ENCODE measurements around the gene HSPH1.
"Not testable (repeated sequence)": the region's sequence is repeated elsewhere in the genome, so short reads cannot be mapped to it uniquely, and the experiment has no call there.

Gene HSPH1

DNA sequence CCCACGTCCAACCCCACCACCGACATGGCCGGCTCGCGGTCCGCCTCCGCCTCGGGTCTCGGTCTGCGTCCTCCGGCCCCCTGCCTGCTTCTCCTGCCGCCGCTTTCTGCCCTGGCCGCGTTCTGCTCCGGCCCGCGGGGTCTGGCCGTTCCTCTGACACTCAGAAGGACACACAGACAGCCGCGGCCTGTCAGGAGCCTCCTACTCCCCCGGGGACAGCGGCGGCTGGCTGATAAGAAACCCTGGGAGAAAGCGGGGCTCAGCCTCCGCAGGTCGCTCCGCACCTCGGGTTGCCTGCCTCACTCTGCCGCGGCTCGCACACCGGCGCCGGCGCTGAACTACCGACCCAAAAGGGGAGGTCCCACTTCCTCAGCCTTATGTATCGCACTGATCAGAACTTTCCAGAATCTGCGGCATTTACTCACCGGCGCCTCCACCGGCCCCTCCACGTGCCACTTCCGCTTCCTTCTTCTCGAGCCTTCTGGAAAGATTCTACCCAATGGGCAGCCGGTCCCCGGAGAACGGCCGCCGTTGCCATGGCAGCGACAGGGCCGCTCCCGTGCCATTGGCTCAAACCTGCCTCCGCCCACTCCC lies at the start of gene HSPH1:
Gene HSPH1, minus strand, starts transcription at position 348 of the 594 bp plus-strand sequence. Its CDS starts 322 bp downstream, at position 26.
- peak; percentile 87 for DNase-seq

DNA sequence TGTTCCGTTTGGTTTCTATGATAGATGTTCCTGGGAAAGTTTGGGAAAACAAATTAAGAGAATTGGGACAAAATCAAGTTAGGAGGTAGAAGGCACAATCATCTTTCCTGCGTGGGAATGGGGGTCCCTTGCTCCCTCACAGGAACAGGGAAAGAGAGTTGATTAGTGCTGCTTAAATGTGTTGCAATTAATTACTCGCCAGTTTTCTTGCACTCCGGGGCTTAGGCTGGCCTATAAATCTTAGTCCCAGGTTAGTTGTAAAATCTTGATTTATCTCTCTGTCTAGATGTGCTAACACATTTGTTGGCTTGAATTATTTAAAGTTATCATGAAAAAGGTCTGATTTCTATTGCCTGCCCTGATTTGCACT lies 48.1 kb upstream of the HSPH1 start:
- DNase-seq, result no peak

DNA sequence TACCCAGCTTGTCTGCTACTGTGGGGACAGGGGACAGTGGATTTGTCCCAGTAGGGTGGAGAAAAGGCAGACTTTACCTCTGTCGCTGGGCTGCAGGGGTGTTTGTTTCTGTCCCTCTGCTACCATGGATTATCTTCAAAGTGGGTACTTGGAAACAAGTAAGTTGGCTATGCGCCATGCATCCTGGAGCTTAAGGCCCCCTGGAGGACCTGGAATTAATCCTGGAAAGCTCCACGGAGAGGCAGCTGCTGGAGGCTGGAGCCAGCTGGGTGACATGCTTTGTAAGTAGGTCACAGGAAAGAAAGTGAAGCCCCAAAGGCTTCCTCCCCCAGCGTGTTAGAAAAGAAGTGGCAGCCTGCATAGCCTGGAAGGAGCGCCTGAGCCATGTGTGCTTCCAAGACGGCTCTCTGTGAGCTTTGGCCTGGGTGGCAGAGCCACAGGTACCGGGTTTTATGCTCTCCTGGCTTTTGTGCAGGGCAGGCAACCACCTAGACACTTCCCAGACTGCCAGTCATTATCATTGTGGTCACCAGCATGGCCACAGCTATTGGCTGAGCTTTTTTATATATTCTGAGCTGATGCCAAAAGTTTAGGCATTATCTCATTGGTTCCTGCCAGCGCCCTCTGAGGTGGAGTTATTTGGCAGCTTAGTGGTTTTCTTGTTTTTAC lies 47.6 kb upstream of the HSPH1 start:
- peak; percentile 22 for DNase-seq

DNA sequence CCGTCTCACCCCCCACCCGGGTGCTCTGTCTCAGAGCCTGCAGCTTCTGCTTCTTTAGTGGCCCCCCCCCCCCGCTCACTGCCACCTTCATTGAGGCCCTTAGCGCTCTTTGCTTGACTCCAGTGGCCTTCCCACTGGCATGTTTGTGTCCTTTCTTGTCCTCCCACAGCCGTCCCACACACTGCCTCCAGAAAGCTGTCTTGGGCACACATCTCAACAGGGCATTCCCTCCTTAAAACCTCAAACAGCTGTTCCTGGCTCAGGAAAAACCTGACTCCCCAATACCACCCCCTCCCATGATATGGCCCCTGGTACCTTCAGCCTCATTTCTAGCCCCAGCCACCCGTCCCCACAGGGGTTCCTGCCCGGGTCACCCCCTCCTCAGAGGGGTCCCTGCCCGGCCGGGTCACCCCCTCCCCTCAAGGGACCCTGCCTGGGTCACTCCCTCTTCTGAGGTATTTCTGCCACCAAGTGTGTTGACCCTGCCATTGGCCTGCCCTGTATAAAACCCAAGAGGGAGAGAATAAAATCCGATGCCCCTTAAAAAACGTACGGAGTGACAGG lies 46.9 kb upstream of the HSPH1 start:
- DNase-seq, result no peak

DNA sequence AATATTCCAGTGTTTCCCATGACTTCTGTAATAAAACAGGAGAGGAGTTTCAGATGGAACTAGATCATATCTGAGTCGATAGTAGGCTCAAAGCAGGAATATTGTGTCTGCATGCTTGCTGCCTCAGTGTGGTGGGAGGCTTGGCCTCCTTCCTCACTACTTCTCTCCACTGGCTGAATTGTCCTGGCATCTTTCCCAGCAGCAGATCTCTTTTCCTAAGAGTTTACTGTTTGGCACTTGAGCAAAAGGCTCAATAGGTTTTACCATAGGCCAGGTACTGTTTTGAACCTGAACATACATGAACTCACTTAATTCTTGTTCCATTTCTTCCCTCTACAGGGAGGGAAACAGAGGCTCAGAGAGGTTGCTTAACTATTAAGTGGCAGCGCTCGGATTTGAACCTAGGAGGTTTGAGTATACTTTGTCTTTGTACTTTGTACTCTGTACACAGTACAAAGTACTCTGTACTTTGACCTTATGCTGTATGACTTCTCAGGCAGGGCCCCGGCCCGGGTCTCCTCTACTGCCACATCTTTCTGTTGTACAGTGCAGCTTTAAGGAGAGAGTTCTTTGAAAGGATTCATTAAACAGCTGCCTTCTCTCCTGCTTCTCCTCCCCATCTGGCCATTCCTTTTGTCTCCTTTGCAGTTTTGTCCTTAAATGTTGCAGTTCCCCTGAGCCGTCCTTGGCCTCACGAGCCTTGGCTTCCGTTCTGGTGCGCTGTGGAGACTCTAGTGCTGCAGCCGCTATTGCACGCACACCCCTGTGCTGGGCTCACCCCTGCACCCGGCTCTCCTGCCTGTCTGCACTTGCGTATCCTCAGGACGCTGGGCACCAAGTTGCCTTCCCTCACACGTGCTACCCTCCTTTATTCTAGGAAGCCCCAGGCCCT lies 46.2 kb upstream of the HSPH1 start:
- DNase-seq, result no peak

DNA sequence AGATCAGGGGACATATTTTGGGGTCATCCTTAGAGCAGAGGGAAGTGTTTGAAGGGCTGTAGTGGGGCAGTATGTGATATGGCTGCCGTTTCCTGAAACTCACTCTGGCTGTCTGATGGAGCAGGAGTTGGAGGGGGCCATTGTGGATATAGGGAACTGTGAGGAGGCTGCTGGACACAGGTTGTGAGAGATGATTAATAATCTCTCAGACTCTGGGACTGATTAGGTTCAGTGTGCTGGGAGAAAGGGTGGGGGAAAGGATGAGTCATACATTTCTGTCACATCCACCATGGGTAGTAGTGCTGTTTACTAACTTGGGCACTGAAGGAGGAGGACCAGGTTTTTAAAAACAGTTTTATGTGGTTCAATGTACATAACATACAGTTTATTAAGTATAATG lies 42.9 kb upstream of the HSPH1 start:
- no peak for DNase-seq

DNA sequence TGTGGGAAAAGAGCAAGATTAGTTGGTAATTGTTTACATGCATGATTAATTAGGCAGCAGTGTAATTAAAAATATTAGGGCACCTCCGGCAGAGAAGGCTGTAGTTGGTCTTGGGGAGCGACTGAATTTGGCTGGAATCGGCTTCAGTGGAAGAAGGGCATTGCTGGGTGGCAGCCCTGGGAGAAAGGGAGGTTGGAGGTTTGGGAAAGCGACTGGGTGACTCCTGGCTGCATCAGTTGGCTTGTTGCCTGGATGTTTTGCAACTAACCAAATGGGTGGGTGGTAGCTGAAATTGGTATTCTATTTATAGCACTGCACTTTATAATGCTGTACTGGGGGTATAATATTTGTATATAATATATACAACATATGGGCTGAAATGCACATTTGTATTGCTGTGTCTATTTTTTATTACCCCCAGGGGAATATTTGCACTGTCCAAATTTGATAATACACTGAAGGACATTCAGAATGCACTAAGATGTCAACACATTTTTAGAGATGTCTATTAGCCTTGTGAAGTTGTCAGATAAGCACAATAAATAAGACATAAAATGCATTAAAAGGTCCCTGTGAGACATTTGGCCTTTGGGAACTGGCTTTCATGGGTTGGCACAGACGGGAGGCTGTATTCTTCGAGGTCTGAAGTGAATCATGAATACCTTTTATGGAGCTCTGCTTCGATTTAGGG lies 39.8 kb upstream of the HSPH1 start:
- no peak for DNase-seq

DNA sequence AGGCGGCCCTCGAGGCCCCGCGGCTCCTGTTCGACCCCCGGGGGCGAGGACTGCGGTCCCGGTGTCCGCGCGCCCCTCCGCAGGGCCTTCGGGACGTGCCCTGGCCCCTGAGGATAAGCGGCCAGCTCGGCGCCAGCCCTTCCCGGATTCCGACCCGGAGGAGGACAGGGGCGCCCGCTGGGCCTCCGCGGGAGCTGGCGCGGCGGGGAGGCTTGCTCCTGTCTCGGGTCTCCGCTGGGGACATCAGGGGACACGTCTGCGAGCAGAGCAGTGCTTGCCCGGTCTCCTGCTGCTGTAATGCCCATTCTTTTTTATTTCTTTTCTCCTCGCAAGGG lies 38.9 kb upstream of the HSPH1 start:
- DNase-seq, result no peak

DNA sequence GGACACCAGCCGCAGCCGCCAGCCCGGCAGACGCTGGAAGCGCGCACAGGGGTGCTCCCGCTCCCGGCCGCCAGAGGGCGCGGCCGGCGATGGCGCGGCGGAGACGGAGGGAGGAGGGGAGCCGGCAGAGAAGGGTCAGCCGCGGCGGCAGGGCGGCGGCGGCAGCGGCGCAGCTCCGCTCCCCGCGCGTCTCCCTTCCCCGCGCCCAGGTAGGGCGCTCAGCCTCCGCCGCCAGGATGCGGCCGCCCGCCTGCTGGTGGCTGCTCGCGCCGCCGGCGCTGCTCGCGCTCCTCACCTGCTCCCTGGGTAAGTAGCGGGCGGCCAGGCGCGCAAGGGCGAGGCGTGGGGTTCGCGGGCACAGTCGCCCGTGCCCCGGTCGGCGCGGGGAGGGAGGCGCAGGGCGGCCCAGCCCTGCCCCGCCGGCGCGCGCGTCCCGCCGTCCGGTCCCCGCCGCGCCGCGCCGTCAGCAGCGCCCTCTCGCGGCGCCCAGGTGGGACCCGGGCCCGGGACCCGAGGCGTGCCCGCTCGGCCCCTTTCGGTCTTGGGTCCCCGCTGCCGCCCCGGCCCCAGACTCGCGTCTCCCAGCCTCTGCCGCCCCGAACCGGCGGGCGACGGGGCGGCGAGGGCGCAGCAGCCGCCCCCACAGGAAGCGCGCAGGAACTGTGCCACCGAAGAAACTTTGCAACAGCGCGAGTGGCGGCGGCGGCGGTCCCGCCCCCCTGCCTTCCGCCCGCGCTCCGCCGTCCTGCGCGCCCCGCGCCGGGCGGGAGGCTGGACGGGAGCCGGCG lies 38.3 kb upstream of the HSPH1 start, which contains the start of gene B3GLCT:
Gene B3GLCT, plus strand, starts transcription at position 127 of the 788 bp plus-strand sequence. Its CDS starts 110 bp downstream, at position 237.
- peak; percentile 10 for DNase-seq

DNA sequence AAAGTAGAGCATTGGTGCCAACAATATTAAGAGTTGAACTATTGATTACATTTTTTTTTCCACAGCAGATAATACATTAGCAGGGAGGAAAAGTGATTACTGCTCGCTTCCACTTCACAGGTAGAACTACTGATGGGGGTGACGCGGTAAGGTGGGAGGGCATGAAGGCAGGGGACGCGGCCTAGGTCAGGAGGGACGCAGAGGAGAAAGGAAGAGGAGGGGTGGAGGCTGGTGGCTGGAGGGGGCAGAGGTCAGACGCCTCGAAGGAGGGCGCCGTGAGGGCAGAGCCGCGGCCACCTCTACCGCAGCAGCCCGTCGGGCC lies 37.8 kb upstream of the HSPH1 start:
- DNase-seq, result no peak

DNA sequence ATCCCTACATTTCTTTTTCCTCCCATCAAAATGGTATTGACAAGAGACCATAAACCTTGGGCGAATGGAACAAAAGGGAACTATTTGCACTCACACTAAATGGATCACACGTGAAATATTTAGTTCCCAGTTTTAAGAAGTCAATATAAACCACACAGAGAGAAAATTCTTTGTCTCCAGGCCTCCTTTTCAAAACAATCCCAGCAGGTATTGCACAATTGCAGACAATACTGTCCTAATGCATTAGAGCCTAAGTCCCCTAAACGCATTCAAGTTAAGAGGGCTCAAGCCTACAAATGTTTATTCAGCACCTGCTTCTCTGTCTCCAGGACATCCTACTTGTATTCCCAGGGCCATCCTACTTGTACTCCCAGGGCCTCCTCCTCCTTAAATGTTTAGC lies 36.8 kb upstream of the HSPH1 start:
- no peak for DNase-seq

DNA sequence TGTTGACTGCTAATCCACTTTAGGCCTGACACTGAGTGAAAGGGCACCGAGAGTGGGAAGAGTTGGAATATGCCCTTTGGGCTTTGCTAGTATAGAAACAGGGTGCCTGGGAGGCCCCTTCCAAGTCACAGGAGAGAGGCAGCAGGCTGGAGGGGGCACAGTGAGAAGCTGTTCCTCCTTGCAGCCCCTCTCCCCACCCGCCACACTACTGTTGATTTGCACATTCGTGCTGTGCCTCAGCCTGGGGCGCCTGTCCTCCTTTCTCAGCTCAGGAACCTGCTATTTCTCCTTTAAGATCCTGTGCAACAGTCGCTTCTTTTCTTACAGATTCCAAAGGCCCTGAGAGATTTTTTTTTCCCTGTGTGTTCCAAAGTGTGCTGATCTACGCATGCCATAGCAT lies 35.3 kb upstream of the HSPH1 start:
- no peak for DNase-seq

DNA sequence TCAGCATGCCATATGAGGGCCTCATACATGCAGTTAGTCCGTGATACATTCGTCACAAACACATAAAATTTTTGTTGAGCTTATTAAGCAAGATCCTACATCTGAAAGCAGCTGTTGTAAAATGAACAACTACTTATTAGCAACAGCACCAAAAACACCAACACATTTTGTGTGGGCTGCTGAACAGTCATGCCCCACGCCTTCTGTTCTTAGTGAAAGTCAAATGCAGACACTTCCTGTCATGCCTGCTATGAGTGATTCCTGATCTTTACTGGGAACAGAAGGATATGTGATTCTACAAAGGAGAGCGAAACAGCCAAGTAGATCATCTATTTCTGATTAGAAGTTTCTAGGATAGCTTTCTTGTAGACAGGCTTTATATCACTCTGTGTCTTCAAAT lies 33.9 kb upstream of the HSPH1 start:
- DNase-seq, result no peak

DNA sequence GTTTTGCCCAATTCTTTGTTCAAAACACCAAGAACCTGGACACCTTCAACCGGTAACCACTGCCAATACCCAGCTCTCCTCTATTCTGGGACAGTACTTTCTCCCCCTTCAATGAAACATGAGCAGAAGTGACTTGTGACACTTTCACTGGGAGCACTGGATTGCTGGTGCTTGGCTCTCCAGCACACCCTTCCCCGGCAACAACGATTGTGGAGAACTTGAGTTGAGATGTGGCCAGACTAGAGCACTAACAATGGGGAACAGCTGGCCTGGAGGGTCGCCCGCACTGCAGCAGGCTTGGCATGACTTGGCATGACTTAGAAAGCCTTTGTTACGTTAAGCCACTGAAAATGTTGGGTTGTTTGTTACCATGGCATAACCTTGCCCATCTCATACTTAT lies 30.6 kb upstream of the HSPH1 start:
- no peak for DNase-seq

DNA sequence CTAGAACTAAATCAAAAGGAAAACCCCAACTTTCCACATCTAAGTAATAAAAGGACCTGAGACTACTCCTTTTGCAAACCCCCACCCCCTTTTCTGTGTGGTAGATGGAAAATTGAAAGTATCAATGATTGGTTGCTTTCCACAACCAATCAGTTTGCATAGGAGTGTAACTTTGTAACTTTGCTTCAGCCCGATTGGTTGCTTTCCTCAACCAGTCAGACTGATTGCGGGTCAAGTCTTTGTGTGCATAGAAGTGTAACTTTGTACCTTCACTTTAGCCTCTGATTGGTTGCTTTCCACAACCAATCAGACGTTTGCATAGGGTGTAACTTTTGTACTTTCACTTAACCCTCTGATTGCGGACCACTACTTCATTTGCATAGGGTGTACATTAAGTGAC lies 30.0 kb upstream of the HSPH1 start:
- DNase-seq, result no peak

DNA sequence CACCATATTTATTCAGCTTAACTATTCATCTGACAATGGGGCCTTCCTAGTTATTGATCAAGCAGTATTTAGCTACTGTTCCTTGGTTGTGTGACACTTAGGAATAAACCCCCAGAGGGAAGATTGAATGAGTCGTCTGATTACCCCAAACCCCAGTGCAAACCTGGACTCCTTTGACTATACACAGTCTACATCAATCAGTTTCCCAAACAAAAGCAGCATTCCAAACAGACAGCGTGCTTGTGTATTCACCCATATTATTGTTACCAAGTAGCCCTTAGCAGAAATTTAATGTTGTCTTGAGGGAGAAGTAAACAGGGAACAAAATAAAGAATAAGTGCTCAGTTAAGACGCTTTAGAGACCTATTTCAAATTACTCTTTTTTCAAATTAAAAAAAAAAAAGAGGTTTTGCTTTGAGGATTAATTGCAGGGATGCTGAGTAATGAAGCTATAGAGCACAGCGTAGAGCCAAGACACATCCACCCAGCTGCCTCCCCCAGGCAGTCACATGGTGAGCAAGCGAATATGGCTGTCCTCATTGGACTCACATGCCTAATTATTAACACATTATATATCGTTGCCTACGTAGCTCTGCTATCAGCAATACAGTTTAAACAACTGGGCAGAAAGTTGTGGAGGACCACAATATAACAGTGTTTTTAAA lies 23.4 kb upstream of the HSPH1 start:
- DNase-seq, result no peak

DNA sequence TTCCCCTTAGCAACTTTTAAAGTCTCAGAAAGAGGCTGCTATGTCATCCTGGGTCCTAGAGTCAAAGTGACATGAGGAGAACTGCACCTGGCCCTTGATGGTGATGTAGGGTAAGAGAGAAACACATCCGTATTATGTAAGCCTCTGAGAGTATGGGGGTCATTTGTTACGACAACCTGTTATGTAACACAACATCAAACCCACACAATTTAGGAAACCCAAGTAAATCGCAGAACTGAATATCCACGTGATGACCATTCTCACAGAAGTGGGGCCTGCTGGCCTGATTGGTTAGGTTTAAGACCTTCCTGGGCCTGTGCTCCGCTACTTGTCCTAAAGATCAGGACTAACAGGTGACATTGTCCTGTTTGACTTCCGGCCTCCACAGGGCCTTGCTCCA lies 22.7 kb upstream of the HSPH1 start:
- DNase-seq, result no peak

DNA sequence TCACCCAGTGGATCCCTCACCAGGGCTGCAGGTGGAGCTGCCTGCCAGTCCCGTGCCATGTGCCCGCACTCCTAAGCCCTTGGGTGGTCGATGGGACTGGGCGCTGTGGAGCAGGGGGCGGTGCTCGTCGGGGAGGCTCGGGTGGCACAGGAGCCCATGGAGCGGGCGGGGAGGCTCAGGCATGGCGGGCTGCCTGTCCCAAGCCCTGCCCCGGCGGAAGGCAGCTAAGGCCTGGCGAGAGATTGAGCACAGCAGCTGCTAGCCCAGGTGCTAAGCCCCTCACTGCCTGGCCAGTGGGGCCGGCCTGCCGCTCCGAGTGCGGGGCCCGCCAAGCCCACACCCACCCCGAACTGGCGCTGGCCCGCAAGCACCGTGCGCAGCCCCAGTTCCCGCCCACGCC lies 21.3 kb upstream of the HSPH1 start:
- no peak for DNase-seq

DNA sequence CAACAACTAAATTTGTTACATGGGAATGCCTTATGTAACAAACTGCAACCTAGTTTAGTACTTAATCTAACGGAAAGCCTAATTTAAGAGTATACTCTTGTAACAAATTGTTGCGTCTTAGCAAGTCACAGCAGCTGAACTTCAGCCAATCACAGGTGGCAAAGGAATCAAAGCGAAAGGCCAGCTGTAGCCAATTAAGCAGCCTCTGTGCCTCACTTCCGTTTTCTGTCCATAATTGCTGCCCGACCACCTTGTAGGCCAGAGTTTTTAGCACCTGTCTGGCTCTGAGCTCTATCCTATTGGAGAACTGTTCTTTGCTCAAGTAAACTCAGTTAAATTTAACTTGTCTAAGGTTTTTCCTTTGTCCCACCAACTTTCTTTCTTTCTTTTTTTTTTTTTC lies 18.1 kb upstream of the HSPH1 start:
- no peak for DNase-seq

DNA sequence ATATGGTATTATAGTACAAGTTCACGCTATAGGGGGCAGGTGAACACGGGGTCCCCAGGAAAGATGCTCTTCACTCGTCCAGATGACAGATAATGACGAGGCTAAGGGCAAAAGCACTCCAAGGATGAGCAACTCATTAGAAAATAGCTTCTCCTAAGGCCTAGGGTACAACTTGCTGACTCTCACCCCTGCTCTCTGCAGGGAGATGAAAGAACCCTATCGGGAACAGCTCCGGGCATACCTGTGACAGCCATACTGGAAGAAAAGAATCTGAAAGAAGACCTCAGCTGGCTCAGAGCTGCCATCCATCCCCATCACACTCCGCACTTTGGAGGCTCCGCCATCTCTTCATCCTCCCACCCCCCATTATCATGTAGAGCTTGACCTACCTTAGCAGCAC lies 17.5 kb upstream of the HSPH1 start:
- DNase-seq, result no peak

DNA sequence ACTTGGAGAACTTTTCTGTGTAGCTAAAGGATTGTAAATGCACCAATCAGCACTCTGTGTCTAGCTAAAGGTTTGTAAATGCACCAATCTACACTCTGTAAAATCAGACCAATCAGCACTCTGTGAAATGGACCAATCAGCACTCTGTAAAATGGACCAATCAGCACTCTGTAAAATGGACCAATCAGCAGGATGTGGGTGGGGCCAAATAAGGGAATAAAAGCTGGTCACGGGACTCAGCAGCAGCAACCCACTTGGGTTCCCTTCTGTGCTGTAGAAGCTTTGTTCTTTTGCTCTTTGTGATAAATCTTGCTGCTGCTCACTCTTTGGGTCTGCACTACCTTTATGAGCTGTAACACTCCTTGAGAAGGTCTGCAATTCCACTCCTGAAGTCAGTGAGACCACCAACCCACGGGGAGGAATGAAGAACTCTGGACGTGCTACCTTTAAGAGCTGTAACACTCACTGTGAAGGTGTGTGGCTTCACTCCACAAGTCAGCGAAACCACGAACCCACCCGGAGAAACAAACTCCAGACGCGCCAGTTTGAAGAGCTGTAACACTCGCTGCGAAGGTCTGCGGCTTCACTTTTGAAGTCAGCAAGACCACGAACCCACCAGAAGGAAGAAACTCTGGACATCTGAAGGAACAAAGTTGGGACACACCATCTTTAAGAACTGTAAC lies 16.2 kb upstream of the HSPH1 start:
- not testable (repeated sequence) for DNase-seq
